Measurements from ENCODE around the gene NOL9. TPM values are rescaled to one million over a fixed set of nuclear protein-coding genes. Genes with fewer than 3 reads are reported as not detected.
A peak's percentile ranks its signal among the peaks of the same experiment; 100 is the strongest.

Gene NOL9
- total RNA-seq, 1 donor from 2014 or later: 23.2 TPM

DNA sequence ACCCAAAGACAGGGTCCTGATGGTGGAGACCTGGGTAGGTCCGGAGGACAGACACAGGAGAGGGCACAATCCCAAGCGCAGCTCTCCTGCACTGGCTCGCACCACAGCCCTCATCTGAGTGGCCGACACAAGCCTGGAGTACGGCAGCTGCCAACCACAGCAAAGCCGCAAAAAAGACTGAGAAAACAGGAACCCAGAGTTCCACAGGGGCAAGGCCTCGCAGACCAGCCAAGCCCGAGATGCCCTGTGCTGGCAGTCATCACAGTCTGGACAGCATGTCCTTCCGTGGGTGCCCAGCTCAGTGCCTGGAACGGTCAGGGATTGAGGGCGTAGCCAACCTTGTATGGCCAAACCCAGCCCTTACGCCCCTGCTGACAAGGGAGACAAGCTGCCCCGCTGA, 36.9 kb upstream of the NOL9 start:
- DNase-seq (ENCODE audit: low spot score): no peak

DNA sequence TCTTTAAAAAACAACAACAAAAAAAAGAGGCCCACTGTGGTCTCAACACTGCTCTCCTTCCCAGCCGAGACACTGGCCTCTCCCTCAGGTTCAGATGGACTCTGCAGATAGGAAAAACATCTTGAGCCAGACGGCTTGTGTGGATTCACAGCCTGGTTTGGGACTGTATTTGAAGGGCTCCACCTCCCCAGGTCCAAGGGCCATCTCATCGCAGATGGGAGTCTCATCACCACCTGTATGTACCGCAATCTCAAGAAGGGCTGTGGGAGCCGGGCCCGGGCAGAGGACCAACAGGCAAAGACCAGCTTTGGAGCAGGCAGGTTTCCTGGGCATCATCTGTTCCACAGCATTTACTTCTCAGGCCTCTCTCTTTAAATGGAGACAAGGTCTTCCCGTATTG, 35.7 kb upstream of the NOL9 start:
- no peak for DNase-seq (ENCODE audit: low spot score)

- no peak for DNase-seq (ENCODE audit: low spot score)
Measured at GRCh38 chr1:6588893-6589520, 34.7 kb upstream of the NOL9 start.

- DNase-seq (ENCODE audit: low spot score): no peak
Measured at GRCh38 chr1:6588128-6588892, 34.0 kb upstream of the NOL9 start.

GRCh38 chr1:6587261-6588005, 33.1 kb upstream of the NOL9 start:
- no peak for DNase-seq (ENCODE audit: low spot score)

DNA sequence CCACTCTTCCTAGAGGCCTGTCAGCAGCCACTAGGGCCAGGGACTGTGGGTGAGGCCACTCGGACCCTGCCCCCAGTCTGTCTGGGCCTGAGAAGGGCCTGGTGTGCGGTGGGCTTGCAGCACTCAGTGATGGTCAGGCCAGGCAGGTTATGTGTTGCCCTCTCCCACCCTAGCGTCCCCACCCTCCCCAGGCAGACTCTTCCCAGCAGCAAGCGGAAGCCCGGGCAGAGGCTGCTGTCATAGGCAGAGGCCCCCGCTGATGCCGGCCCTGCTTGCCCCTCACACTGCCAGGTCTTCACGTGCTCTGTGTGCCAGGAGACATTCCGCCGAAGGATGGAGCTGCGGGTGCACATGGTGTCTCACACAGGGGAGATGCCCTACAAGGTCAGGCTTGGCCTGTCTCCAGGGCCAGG, 32.1 kb upstream of the NOL9 start:
- DNase-seq (ENCODE audit: low spot score): no peak

DNA sequence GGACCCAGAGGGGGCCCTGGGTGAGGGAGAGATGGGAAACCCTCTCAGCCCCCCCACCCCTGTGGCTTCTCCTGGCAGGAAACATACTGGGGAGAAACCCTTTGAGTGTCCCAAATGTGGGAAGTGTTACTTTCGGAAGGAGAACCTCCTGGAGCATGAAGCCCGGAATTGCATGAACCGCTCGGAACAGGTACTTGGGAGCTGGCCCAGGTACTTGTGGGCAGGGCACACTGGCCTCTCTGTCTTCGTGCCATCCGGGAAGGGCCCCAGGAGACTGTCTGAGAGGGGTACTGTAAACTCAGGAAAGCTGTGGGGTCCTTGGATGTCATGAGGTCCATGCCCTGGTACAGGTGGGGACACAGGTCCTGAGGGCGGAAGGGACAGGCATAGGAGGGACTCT, 31.5 kb upstream of the NOL9 start:
- DNase-seq (ENCODE audit: low spot score): no peak

DNA sequence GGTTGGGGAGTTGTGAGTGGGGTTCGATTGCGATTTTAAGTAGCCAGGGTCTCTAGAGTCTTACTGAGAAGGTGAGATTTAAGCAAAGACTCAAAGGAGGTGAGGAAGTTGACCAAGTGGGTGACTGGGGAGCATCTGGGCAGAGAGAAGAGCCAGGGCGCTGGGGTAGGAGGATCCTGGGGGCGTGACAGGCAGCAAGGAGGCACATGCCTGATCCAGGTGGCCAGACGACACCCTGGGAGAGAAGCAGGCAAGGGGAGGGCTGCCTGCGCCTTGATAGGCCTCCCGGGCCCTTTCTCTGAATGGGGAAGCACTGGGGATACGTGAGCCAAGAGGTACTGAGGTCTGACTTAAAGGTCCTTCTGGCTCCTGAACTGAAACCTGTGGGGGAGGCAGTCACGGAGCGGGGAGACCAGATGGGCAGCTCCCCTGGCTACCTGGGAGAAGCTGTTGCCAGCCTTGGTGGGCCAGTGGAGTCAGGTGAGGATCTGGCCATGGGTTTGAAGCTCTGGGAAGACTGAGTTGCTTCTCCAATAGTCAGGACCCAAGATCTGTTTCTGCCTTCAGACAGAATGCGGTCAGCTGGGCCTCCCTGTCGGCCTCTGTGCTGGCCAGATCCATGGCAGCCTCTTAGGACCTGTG, 30.9 kb upstream of the NOL9 start:
- no peak for DNase-seq (ENCODE audit: low spot score)

DNA sequence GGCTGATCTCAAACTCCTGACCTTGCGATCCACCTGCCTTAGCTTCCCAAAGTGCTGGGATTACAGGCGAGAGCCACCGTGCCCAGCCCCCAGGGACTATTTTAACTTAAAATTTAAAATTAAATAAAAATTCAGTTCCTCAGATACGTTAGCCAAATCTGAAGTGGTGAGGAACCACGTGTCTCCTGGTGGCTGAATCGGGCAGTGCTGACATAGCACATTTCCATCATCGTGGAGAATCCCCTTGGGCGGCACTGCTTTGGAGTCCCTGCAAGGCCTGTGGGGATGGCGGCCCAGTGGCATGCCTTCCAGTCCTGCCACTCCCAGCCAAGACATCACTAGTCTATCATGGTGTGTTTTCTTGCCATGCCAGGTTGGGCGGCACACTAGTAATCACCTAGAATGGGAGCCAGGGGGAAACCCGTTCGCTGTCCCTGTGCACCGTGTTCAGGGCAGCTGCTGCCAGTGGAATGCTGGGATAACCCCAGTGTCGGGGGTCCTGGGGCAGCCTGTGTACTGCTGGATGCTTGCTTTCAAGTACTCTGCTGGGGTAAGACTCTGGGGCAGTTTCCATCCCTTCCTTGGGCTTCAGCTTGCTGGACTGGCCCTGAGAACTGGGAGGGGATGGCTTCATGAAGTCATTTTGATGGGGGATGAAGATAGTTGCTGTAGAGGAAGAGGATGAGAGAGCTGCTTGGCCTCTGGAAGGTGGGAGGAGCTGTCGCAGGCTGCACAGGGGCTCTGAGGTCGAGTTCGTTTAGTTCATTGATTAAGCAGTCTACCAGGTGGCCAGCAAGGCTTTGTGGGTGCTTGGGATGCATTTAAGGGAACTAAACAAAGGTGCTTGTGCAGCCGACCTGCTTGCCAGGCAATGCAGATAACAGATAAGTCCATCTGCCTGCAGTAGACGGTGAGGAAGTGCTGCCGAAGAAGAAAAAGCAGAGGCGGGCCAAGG, 30.1 kb upstream of the NOL9 start:
- DNase-seq (ENCODE audit: low spot score): no peak

DNA sequence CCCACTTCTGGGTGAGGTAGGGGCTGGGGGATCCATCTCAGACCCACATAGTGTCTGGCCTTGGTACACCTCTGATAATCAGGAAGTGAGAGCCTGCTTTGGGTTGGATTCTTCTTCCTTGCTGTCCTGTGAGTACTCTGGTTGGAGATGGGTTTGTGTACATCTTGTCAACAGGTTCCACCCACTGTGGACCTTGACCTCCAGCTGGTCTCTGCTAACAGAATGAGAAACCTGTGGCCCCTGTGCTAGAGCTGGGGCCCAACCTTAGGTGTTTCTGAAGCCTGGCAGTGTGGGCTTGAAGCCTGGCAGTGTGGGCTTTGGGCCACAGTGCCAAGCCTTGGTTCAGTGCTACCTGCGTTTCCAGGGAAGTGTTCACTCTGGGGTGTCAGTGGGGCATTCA, 28.1 kb upstream of the NOL9 start:
- no peak for DNase-seq (ENCODE audit: low spot score)

DNA sequence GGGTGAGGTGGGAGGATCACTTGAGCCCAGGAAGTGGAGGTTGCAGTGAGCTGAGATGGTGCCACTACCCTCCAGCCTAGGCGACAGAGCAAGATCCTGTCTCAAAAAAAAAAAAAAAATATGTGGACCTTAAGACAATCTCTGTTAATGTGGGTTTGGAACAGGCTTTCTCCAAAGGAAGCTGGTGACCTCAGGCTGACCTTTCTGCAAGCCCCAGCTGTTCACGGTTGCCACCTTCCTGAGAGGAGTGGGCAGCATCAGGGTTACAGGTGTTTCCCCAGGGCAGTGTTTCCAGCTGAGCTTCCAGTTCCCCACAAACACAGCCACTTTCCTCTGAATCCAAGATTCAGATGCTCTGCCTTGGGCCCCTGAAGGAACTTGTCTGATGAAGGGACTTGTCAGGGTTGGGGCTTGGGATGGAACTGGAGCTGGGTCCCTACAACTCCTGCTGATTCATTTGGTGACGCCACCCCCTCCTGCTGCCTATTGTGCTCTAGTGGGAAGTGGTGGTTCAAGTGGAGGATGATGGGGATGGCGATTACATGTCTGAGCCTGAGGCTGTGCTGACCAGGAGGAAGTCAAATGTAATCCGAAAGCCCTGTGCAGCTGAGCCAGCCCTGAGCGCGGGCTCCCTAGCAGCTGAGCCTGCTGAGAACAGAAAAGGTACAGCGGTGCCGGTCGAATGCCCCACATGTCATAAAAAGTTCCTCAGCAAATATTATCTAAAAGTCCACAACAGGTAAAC, 27.4 kb upstream of the NOL9 start:
- DNase-seq (ENCODE audit: low spot score): no peak

DNA sequence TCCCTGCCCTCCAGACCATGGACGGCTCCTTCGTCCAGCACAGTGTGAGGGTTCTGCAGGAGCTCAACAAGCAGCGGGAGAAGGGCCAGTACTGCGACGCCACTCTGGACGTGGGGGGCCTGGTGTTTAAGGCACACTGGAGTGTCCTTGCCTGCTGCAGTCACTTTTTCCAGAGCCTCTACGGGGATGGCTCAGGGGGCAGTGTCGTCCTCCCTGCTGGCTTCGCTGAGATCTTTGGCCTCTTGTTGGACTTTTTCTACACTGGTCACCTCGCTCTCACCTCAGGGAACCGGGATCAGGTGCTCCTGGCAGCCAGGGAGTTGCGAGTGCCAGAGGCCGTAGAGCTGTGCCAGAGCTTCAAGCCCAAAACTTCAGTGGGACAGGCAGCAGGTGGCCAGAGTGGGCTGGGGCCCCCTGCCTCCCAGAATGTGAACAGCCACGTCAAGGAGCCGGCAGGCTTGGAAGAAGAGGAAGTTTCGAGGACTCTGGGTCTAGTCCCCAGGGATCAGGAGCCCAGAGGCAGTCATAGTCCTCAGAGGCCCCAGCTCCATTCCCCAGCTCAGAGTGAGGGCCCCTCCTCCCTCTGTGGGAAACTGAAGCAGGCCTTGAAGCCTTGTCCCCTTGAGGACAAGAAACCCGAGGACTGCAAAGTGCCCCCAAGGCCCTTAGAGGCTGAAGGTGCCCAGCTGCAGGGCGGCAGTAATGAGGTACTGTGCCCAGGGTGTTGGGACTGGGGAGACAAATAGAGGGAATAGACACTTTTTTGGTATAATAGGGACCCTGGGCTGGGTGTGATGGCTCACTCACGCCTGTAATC, 26.5 kb upstream of the NOL9 start:
- DNase-seq (ENCODE audit: low spot score): no peak

GRCh38 chr1:6580119-6580592, 25.8 kb upstream of the NOL9 start:
- DNase-seq (ENCODE audit: low spot score): no peak

GRCh38 chr1:6579374-6580118, 25.2 kb upstream of the NOL9 start, which contains the start of gene ZBTB48:
Gene ZBTB48, plus strand, starts transcription at chr1:6579994. Its CDS starts 616 bp downstream, at chr1:6580610.
- peak; percentile 100 for DNase-seq (ENCODE audit: low spot score)

GRCh38 chr1:6578624-6579373, 24.5 kb upstream of the NOL9 start:
- no peak for DNase-seq (ENCODE audit: low spot score)

- DNase-seq (ENCODE audit: low spot score): no peak
Measured at GRCh38 chr1:6577831-6578525, 23.7 kb upstream of the NOL9 start.

- DNase-seq (ENCODE audit: low spot score): no peak
Measured at GRCh38 chr1:6574818-6575217, 20.5 kb upstream of the NOL9 start.

Measured in mesenteric fat pad (tissue), 1 donor.